GM21529 (cell line): ENCODE data around the gene ATP8A2.

ENCODE experiments used
- ATAC-seq: cut with Tn5 transposase; IDR thresholded peaks from one replicate; pipeline ENCODE4 v1.9.1; 2021; ENCODE audit not compliant: unreplicated experiment

Gene ATP8A2

DNA sequence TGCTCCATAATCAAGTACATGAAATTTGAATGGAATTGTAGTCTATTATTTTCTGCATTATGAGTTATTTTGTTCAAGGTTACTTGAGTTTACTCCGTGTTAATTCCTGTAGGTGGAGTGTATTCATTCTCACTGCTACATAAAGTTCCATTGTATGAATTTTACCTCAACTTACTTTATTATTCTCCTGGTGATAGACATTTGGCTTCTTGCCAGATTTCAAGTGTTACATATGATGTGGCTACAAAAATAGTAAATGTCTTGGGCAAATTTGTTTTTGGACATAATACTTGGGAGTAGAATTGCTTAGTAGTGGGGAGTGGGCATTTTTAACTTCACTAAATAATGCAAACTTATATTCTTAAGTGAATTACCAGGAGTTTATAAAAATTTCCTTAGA is 351.1 kb downstream of the ATP8A2 start:
- ATAC-seq: no peak

DNA sequence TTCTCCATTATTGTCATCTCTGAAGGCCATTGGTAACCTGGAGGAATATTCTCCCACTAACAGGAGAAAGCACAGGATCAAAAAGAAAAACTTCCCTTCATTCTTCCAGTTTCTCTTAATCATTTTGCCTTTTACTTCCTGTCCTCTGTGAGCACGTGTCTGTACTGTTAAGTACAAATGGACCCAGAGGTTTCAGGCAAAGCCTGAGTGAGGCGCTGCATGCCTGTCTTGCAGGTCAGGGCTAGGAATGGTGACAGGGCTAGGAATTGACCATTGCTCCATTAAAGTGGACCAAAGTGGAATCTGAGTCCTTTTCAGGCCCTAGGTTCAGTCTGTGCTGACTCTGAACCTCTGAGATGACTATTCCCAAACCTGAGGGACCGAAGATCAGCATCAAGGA is 353.3 kb downstream of the ATP8A2 start:
- ATAC-seq: no peak

DNA sequence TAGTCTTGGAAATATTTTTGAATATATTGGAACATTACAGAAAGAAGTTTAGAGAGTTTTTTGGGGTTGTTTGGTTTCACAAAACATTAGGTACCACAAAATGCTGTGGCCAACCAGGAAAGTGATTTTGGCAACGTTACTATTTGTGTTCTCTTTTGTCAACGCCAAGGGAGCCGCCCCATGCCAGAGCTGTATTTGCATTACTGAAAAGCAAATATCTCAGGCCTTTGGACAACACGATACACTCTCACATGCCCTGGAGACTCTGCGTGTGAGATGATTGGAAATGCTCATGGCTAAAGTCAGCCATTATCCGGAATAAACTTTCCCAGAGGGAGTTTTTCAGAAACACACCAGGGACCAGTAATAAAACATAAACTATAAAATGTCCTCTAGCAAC is 355.5 kb downstream of the ATP8A2 start:
- no peak for ATAC-seq

DNA sequence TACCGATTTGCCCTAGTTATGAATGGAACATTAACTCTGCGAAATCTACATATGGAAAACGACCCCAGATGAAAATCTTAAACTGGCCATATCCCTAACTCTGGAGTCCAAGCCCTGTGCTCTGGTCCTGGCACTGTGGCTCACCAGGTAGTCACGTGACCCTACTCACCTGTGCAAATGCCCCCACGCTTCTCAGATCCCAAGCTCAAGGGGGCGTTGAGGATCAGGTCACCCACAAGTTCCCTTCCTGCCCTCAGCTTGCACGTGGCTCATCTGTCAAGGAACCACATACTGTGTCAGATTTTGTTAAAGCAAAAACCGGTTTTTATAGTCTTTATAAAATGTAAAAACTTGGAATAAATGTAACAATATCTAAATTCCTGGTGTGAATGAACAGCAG is 356.0 kb downstream of the ATP8A2 start:
- ATAC-seq: no peak

DNA sequence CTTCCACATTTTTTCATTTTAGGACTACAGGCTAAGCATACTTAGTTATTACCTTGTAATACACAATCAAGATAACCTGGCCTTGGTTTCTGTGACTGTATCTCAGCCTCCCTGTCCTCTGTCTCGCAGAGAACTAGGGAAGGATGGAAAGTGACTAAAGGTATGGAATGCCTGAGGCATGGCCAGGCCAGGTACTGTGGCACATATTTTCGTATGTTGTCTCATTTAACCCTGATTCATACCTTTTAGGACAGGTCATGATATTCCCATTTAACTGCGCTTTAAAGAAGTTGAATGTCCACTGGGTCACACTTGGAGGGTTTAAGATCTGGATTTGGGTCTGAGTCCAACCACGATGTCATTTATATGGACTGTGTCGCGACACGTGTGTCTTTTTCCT is 357.4 kb downstream of the ATP8A2 start:
- no peak for ATAC-seq

DNA sequence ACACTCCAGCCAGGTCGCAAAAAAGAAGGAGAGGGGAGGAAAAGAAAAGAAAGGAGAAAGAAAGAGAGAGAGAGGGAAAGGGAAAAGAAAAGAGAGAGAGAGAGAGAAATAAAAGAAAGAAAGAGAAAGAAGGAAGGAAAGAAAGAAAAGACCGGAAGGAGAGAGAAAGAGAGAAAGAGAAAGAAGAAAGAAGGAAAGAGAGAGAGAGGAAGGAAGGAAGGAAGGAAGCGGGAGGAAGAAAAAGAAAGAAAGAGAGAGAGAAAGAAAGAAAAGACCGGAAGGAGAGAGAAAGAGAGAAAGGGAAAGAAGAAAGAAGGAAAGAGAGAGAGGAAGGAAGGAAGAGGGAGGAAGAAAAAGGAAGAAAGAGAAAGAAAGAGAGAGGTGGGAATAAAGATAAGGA is 359.3 kb downstream of the ATP8A2 start:
- no peak for ATAC-seq

DNA sequence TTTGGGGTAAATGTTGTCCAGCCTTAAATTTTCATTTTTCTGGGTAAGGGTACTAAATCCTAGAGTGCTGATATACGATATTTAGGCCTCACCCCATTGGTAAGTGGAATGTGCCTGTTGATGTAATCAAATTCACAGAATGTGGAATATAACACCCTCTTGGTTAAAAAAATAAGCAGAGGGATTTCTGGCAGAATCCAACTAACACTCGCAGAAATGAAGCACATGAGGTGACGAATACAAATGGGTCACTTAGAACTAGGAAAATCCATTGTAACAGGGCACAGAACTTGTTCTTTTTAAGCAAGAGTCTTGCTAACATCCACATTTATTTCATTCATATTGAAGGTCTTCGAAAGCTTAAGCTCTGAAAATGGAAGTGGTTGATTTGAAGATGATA is 359.8 kb downstream of the ATP8A2 start:
- ATAC-seq: no peak

DNA sequence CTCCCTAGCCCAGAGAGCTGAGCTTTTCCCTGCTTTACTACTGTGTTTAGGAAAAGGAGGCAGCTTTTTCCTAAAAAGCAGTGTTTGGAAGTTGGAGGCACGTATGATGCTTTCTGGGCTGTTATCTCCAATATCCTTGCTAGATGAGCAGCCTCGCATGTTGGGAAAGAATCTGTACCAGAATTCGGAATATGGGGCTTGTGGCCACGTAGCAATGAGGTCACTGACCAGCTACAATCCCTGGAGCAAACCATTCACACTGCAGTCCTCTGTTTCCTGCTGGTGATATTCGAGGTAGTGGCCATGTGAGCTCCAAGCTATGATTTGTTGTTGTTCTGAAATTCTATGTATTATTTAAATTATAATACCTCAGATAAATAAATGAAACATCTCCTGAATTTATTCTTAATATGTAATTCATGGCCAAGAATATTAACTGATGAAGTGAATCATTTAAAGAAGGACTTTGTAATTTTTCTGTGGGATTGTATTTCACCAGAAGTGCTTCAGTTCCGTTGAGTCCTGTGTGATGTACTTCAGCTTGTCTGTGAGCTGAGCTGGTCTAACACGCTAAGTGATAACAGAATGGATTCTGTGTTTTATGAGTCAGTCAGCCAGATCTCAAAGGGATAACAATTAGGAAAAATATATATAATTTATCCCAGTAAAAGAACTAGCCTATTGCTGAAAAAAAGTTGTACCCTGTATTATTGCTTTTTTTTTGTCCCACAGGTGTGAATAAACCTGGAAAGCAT is 360.5 kb downstream of the ATP8A2 start:
- ATAC-seq: no peak

DNA sequence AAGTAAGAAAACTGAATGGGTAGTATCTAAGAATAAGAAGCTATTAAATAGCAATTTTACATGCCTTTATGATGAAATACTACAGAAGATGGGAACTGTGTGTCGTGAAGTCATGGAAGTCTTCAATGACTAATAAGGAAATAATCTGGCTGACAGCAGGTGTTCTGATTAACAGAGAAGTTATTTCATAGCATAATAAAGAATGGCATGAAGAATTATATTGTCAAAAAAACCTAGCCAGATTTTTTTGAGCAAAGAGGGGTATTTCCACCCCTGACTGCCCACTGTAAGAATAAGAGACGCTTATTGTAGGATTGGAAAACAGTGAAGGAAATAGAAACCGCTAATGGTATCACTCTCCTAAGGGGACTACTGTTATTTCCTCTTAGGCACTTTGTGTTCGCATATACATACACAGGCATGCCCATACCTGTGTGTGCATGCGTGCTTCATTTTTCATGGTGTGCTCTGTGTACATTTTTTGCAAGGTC is 361.3 kb downstream of the ATP8A2 start:
- no peak for ATAC-seq

DNA sequence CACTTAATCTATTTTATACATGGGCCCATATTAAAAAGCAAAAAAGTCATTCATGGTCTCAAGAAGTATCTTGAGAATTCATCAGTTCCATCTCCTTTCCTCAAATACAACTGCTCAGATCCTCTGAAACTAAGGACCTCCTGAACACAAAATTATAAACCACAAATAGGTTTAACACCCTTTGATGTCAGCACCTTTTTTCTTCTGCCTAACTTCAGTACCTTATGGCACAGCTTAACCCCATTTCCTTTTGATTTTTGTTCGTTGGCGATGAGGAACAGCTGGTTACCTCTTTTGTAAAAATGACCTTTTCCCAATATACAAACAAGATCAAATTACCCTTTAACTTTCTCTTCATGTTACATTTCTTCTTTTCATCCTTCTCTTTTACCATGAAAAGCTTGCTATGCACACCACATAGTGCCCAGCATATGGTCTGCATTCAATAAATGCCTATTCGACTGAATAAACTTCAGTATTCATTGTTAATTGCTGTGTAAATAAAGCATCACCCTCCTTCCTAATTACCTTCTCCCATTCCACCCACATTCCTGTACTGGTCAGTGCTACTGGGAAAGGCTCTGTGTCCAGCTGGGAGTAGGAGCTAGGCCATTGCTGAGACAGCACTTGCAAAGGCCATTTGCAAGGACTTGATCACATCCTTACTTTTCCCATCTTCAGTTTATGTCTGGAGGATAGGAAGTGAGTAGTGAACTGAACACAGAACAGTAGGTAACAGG is 362.1 kb downstream of the ATP8A2 start:
- no peak for ATAC-seq

DNA sequence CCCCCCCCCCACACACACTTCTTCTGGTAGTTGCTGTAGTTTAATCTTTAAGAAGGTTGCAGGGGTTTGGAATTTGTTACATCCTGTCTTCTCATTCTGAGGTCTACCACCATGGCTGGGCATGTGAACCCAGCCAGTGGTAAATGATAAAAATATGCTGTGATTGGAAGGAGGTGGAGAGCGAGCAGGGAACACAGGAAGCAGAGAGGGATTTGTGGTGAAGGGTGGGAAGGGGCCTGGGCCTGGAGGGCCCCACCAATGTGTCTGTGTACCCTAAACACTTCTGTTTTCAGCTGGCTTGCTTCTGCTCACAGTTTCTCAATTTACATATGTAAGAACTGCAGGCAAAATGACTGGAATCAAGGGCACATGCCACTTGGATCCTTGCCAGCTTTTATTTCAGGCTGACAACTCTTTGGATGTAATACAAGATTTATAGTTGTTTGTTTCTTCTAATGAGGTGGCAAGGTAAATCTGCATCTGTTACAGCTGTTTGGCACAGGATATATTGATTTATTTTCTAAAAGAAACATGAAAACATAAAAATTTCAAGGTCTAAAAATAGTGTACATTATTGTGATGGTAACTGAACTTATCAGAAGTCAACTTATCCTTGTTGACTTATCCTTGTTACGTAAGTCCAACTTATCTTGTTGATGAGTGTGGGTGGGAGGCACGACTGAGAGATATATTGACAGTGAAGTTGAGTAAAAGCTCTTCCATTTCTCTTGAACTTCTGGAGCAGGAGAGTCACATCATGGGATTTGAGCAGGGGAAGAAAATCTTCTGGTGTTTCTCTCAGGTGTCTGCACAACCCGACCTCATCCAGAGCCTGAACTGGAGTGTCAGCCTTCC is 366.8 kb downstream of the ATP8A2 start:
- no peak for ATAC-seq

DNA sequence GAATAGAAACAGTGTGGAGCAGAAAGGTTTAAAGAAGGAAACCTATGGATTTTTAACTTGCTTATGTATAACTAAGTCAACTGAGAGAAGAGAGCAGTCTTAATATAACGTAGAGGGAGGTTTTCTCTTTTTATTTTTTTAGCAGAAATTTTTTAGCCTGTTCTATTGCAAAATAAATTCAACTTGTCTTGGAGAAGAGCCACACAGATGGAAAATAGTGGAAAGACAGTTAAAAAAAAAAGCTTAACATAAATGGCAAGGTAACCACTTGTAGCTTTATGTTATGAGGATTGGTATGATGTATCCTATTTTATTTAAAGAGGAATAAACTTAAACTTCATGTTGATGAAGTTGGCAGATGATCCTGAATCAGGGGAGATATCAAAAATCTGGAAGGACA is 367.6 kb downstream of the ATP8A2 start:
- ATAC-seq: no peak

DNA sequence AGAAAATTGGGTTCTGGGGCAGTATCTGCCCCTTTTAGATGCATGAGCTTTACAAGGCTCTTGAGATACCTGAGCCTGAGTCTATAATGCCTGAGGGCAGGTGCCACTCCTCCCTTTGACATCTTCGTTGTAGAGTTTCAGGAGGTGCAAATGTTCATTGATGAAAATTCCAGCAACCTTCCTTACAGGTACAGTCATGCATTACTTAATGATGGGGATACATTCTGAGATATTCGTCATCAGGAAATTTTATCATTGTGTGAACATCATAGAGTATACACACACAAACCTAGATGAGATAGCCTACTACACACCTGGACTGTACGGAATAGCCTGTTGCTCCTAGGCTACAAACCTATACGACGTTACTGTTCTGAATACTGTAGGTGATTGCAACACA is 370.0 kb downstream of the ATP8A2 start:
- ATAC-seq: no peak

DNA sequence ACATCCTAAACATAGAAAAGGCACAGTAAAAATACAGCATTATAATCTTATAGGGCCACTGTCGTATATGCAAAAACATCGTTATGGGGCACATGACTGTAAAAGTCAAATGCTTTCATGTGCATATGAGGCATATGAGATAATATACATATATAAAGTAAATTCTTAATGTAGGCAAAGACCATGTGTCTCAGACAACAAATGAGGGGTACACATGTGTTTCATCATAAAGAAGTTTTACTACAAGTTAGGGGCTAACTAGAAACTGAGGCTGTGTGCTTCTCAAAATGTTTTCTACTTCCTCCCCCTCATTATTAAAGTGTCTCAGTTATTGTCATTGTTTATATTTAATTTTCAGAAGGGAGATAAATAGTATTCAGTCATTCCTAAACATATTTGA is 370.4 kb downstream of the ATP8A2 start:
- no peak for ATAC-seq

DNA sequence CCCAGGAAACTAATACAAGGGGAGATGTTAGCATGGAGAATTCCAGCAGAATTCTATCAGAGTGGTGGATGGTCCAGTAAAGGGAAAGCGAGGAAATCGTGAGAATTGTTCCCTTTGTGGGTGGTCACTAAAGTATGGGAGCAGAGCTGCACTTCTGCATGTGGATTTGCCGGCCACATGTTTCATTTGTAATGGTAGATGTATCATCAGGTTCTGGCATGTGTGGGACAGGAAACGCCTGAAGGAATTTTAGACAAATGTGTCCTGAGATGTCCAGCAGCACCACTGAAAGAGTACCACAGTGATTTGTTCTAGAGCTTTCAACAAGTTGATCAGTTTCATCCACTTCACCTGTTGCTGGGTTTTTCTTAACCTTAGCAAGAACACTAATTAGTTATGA is 371.6 kb downstream of the ATP8A2 start:
- no peak for ATAC-seq

DNA sequence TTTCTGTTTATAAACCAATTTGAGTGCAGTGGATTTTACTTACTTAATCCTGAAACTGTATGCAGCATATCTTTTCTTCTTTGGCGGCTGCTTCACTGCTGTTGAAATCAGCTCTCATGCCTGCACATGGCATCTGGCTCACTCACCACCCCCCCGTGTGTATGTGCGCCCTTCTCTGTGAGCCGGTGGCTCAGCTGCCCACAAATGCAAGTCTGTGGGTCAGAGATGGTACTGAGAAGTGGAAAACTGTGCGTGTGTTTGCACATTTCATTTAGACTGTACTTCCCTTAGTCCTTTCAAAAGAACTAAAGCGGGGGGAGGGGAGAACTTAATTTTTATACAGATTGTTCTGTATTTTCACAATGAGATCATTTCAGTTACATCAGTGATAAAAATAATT is 372.4 kb downstream of the ATP8A2 start:
- ATAC-seq: no peak

DNA sequence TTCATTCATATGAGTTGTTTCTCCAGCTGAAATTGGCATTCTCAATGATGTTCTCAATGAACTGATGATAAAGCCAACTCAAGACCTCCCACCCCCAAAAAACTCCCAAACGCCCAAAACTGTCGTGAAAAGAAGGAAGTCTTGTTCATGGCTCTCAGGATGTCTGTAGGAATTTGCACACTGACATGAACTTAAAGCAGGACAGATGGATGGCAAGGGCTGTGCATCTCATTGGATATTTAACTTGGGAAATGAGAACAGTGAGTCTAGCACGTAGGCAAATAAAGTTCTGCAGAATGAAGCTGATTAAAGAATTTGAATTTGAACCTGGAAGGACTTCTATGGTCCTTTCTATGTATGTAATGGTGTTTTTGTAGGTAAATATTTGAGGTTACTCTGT is 374.4 kb downstream of the ATP8A2 start:
- ATAC-seq: no peak

DNA sequence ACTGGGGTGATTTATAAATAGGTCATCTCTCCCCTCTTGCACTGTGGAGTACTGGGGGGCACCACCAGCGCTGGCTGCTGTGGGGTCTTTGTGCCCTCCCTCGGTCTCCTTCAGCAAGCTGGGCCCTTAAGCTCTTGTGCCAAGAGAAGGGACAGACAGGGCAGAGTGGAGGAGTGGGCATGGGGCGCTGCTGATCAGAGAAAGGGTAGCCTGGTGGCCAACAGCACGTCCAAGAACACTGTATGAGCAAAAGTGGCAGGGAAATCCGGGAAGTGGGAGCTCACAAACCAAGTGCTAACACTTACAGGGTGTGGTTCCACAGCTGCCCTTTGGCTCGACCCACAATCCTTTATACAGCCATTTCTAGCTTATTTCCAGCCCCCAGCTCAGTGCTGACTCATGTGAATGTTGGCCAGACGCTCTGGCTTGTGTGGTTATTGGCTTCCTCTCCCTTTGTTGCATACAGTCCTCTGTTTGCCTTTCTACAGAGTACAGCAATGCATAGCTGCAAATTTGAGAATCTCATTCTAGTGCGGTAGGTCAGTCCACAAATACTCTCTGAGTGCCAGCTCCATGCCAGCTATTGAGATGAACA is 381.3 kb downstream of the ATP8A2 start:
- no peak for ATAC-seq

DNA sequence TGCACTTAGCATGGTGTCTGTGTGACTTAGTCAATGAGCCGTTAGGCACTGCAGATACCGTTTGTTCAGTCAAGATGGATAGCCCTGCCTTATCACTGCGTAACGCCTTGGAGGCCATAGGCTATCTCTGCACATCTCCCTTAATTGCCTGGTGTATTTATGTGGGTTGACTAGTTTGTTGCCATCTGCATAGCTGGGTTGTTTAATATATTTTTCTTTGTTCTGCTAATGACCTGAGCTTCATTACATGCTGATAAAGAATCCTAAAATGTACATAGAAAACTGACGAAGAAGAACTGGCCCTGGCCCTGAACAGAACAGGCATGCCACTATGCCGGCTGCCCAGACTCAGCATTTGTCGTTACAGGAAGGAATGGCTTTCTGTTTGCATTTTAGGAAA is 382.2 kb downstream of the ATP8A2 start:
- no peak for ATAC-seq

DNA sequence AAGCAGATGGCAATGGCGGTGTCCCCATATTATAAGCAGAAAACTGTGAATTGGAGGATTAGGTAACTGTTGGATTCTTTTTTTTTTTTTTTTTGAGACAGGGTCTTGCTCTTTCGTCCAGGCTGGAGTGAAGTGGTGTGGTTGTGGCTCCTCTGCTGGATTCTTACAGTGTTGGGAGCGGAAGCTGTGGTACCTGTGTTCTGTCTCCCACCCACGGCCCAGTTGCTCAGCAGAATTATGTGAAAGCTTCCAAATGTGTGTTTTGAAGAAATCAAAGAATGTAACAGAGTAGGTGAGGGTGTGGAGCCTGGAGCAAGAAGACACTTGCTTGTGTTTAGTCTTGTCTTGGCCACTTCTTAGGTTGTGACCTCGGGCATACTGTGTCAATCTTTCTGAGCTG is 384.5 kb downstream of the ATP8A2 start:
- no peak for ATAC-seq

DNA sequence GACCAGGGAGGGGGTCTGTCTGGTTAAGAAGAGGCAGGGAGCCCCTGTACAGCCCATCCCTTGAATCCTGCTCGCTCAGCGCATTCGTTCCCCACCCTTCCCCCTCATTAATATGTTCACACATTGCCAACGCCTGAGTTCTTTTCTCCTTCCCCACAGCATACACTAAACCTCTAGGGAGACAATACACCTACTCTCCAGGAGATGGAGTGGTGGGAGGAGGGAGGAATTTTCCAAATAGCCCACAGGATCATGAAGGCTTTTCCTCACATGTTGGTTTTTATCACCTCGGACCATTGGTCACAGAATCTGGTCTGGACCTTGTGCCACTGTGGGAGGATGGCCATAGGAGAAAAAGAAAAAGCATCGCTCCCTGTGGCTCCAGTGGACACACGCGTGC is 385.1 kb downstream of the ATP8A2 start:
- ATAC-seq: no peak
